ENCODE results near the gene REC114. TPM values are rescaled to one million over a fixed set of nuclear protein-coding genes. Genes with fewer than 3 reads are reported as not detected.

Gene REC114
- total RNA-seq, 1 experiment from 2014 or later, result not detected

DNA sequence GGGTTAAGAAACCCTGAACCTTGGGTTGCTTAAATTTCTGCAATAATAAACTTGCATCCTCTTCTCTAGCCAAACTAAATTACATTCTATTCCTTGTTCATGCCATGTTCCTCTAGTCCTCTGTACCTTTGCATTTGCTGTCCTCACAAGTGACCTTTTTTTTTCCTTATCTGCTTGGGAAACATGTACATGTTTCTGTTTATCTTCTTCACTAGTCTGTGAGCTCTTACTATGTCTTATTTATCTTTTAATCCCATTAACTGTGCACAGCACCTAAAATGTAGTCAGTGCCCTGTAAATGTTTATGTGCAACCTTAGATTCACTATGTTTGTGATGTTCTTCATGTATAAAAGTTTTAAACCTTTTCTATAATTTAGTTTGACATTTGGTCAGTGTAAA is 61.9 kb downstream of the REC114 start:
- Histone ChIP-seq H3K27me3 (ENCODE audit: insufficient read depth, low read length) (no peaks in the 10 kb centered on the region), H4K20me1 (ENCODE audit: insufficient read depth) (no peaks in the 10 kb centered on the region), H3K4me3 (replicated peaks in 1 of 2; ENCODE audit: low read depth in 1 of 2, low read length in 2 of 2) (no peak overlapping the region), H3K27ac (ENCODE audit: low read depth, low read length) (no peak overlapping the region), H3K36me3 (ENCODE audit: control insufficient read depth in 1 of 2, insufficient read depth in 2 of 2, low read length in 2 of 2) (no peaks in the 10 kb centered on the region), H3K9me2 (ENCODE audit: insufficient read depth) (no peaks in the 10 kb centered on the region), H3K9me3 (ENCODE audit: control insufficient read depth in 1 of 2, insufficient read depth in 1 of 2, low read depth in 1 of 2, low read length in 2 of 2) (no peaks in the 10 kb centered on the region), H3K79me2 (ENCODE audit: insufficient read depth, low read length) (no peaks in the 10 kb centered on the region), H3K4me1 (ENCODE audit: control insufficient read depth in 1 of 2, insufficient read depth in 2 of 2, low read length in 2 of 2) (no peaks in the 10 kb centered on the region), H2AFZ (ENCODE audit: low read depth, low read length, poor library complexity, severe bottlenecking) (no peak overlapping the region), H3K9ac (ENCODE audit: low read length) (no peak overlapping the region), H3K4me2 (ENCODE audit: low read length) (no peak overlapping the region)
- ATAC-seq (no peak), DNase-seq (ENCODE audit: low read depth, low spot score) (no peak)
- no TSS peak for BruUV-seq (replicated peaks)
- ChIA-PET CTCF (interaction anchor here (0.5 kb wide), 1 partner anchor 227 kb away, joined by 3 read pairs; no protein-coding TSS in a partner anchor), POLR2A (no interaction called here), RAD21 (ENCODE audit: low non-redundant PET in 1 of 2, low total read pairs in 2 of 2, uncharacterized antibody in 2 of 2, unreplicated experiment in 2 of 2) (no interaction called here)
- intact Hi-C loops (cut with micrococcal nuclease), result no loop called here
- TF ChIP-seq CEBPB (IDR thresholded peaks at IDR 0.05; ENCODE audit: low read depth) (no peak), JUND (IDR thresholded peaks at IDR 0.05) (no peak)
- TF ChIP-seq, protein P1, sequence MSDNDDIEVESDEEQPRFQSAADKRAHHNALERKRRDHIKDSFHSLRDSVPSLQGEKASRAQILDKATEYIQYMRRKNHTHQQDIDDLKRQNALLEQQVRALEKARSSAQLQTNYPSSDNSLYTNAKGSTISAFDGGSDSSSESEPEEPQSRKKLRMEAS (IDR thresholded peaks at IDR 0.05), result no peak

- no peak for ATAC-seq
- Histone ChIP-seq H3K9me2 (ENCODE audit: insufficient read depth) (no peaks in the 10 kb centered on the region), H3K4me1 (ENCODE audit: control insufficient read depth in 1 of 2, insufficient read depth in 2 of 2, low read length in 2 of 2) (no peaks in the 10 kb centered on the region), H3K36me3 (ENCODE audit: control insufficient read depth in 1 of 2, insufficient read depth in 2 of 2, low read length in 2 of 2) (no peaks in the 10 kb centered on the region), H3K79me2 (ENCODE audit: insufficient read depth, low read length) (no peaks in the 10 kb centered on the region), H3K4me2 (ENCODE audit: low read length) (no peak overlapping the region), H2AFZ (ENCODE audit: low read depth, low read length, poor library complexity, severe bottlenecking) (no peak overlapping the region), H3K4me3 (replicated peaks in 1 of 2; ENCODE audit: low read depth in 1 of 2, low read length in 2 of 2) (no peak overlapping the region), H4K20me1 (ENCODE audit: insufficient read depth) (no peaks in the 10 kb centered on the region), H3K27me3 (ENCODE audit: insufficient read depth, low read length) (no peaks in the 10 kb centered on the region), H3K27ac (ENCODE audit: low read depth, low read length) (no peak overlapping the region), H3K9me3 (ENCODE audit: control insufficient read depth in 1 of 2, insufficient read depth in 1 of 2, low read depth in 1 of 2, low read length in 2 of 2) (no peaks in the 10 kb centered on the region), H3K9ac (ENCODE audit: low read length) (no peak overlapping the region)
- intact Hi-C loops (cut with micrococcal nuclease), result no loop called here
- CTCF ChIA-PET, result no interaction called here
- POLR2A ChIA-PET, result no interaction called here
- RAD21 ChIA-PET (ENCODE audit: low non-redundant PET in 1 of 2, low total read pairs in 2 of 2, uncharacterized antibody in 2 of 2, unreplicated experiment in 2 of 2), result no interaction called here
- no peak for DNase-seq (ENCODE audit: low read depth, low spot score)
- no TSS peak for BruUV-seq (replicated peaks)
- TF ChIP-seq EGR1 (IDR thresholded peaks at IDR 0.05; ENCODE audit: low read depth) (no peak), FOSL1 (IDR thresholded peaks at IDR 0.05; ENCODE audit: low read depth) (no peak), SP1 (IDR thresholded peaks at IDR 0.05; ENCODE audit: low read depth) (no peak), REST (IDR thresholded peaks at IDR 0.05; ENCODE audit: low read depth) (no peak), SRF (IDR thresholded peaks at IDR 0.05; ENCODE audit: low read depth) (no peak), CBX3 (IDR thresholded peaks at IDR 0.05; ENCODE audit: low read depth) (no peak), ZFX (IDR thresholded peaks at IDR 0.05) (no peak), JUND (IDR thresholded peaks at IDR 0.05) (no peak), SIN3A (IDR thresholded peaks at IDR 0.05; ENCODE audit: low read depth) (no peak), POLR2AphosphoS5 (IDR thresholded peaks at IDR 0.05; ENCODE audit: low read depth, low read length) (no peak), EZH2 (IDR thresholded peaks at IDR 0.05) (no peak), YY1 (IDR thresholded peaks at IDR 0.05; ENCODE audit: extremely low read depth, insufficient replicate concordance, low read depth, low read length) (no peak), TCF7L2 (IDR thresholded peaks at IDR 0.05; ENCODE audit: borderline replicate concordance, extremely low read depth, insufficient read depth, insufficient read length) (no peak), EZH2phosphoT487 (IDR thresholded peaks at IDR 0.05; ENCODE audit: borderline replicate concordance) (no peak)
- TF ChIP-seq, protein P2, sequence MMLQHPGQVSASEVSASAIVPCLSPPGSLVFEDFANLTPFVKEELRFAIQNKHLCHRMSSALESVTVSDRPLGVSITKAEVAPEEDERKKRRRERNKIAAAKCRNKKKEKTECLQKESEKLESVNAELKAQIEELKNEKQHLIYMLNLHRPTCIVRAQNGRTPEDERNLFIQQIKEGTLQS (IDR thresholded peaks at IDR 0.05), result no peak
- TF ChIP-seq, protein P1 (IDR thresholded peaks at IDR 0.05), result no peak
Observed at GRCh38 chr15:73515527-73515926, 72.6 kb downstream of the REC114 start.
